AG09309 (cell line): ENCODE measurements around the gene MRPS25.

ENCODE experiments used
- DNase-seq: peaks from one replicate; pipeline ENCODE4 v3.0.0-alpha.2; 2010; ENCODE audit warnings: low read depth
- H3K4me3 ChIP-seq: 2 replicates; pipeline ENCODE4 v1.5.1; 2011; ENCODE audit warnings: mild to moderate bottlenecking, low read depth, low read length, moderate library complexity; ENCODE audit not compliant: control insufficient read depth
- TF ChIP-seq, protein P1 (sequence below): IDR thresholded peaks from 2 replicates; pipeline ENCODE4 v1.5.1; 2011; ENCODE audit warnings: mild to moderate bottlenecking, low read depth, low read length, inconsistent platforms; ENCODE audit not compliant: insufficient read depth, control insufficient read depth; ENCODE audit errors: missing control alignments

MRPS25 gene

DNA sequence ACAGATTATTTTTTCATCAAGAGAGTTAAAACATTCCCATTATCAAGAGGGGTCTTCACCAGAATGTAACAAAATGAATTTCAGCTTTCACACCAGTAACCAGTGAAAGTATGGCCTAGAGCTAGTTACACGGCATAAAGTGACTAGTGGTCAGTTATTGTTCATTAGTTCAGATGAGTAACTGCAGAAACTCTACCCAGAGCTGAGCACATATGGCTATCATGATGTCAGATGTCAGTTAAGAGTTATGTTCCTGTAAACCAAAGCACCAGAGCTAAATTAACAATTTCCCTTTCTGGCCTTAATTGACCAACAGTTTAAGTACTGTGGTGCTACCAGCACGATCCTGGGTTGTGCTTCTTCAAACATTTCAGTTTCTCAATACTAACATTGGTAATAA is 6.6 kb upstream of the MRPS25 start:
- TF ChIP-seq, protein P1, sequence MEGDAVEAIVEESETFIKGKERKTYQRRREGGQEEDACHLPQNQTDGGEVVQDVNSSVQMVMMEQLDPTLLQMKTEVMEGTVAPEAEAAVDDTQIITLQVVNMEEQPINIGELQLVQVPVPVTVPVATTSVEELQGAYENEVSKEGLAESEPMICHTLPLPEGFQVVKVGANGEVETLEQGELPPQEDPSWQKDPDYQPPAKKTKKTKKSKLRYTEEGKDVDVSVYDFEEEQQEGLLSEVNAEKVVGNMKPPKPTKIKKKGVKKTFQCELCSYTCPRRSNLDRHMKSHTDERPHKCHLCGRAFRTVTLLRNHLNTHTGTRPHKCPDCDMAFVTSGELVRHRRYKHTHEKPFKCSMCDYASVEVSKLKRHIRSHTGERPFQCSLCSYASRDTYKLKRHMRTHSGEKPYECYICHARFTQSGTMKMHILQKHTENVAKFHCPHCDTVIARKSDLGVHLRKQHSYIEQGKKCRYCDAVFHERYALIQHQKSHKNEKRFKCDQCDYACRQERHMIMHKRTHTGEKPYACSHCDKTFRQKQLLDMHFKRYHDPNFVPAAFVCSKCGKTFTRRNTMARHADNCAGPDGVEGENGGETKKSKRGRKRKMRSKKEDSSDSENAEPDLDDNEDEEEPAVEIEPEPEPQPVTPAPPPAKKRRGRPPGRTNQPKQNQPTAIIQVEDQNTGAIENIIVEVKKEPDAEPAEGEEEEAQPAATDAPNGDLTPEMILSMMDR, result no peak
- H3K4me3 ChIP-seq, result no peak overlapping the region
- no peak for DNase-seq

DNA sequence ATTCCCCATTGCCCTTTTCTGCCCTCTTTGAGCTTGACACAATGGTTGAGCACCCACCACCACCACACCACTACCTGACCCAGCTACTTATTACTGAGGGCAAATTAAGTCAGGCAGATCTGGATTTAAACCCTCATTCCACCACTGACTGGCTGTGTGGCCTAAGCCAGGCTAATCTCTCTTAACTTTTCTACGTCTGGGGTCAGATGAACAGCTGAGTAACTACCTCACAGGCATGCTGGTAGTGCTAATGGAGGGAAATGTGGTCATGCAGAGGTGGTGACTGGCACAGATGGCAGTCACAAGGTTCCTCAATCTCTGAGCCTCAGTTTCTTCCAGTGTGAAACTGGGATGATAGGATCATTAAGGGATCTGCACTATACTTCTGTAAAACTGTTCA is 4.3 kb upstream of the MRPS25 start:
- TF ChIP-seq, protein P1, result no peak
- no peak overlapping the region for H3K4me3 ChIP-seq
- no peak for DNase-seq

DNA sequence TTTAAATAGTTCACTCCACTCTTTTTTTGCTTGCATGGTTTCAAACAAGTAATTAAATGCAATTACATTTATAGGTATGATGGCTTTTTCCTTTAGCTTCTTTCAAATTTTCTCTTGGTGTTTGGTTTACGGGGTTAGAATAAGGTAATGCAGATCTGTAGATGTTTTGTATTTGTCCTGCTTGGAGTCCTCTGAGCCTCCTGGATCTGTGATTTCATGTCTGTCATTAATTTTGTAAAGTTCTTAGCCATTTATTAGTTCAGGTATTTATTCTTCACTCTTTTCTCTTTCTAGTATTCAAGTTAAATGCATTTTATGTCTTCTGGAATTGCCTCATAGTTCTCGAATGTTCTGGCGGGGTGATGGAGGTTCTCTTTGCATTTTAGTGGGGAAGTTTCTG is 1.4 kb upstream of the MRPS25 start:
- TF ChIP-seq, protein P1, result no peak
- no peak overlapping the region for H3K4me3 ChIP-seq
- DNase-seq, result no peak

DNA sequence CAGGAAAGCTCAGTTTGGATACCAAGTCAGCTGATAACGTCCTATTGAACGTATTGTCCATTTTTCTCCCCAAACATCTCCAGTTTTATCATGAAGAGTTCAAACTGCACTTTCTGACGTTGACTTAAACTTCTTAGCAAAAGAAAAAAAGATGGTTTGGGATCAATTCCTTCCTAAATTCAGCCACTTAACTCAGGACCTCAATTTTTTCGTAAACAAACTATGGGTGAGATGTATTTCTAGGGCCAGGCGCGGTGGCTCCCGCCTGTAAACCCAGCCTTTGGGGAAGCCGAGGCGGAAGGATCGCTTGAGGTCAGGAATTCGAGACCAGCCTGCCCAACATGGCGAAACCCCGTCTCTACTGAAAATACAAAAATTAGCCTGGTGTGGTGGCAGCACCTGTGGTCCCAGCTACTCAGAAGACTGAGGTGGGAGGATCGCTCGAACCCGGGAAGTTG is 464 bp upstream of the MRPS25 start:
- no peak for DNase-seq
- H3K4me3 ChIP-seq, result peak overlapping the region; percentile 87
- TF ChIP-seq, protein P1, result no peak

DNA sequence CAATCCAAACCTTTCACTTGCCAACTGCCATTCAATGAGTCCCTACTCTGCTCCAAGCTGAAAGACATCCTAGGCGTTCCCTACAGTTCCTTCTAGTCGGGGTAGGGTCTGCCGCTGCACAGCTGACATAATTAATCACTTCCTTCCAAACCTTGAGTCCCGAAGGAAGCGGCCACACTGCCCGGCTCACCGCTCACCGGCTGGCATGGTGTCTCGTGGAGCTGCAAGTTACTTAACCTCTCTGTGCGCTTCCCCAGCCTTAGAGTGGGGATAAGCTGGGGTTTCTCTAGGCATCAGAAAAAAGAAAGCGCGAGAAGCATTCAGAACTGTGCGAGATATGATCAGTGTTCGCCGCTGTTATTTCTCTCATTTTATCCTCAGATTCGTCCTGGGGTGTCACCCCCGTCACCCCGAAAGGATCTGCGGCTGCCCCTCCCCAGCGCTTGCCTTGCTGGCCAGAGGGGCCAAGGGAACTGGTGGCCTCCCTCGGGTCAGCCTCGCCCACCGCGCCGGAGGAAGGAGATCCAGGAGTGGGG is 748 bp downstream of the MRPS25 start:
- TF ChIP-seq, protein P1, result no peak
- DNase-seq, result no peak
- peak overlapping the region; percentile 87 for H3K4me3 ChIP-seq

DNA sequence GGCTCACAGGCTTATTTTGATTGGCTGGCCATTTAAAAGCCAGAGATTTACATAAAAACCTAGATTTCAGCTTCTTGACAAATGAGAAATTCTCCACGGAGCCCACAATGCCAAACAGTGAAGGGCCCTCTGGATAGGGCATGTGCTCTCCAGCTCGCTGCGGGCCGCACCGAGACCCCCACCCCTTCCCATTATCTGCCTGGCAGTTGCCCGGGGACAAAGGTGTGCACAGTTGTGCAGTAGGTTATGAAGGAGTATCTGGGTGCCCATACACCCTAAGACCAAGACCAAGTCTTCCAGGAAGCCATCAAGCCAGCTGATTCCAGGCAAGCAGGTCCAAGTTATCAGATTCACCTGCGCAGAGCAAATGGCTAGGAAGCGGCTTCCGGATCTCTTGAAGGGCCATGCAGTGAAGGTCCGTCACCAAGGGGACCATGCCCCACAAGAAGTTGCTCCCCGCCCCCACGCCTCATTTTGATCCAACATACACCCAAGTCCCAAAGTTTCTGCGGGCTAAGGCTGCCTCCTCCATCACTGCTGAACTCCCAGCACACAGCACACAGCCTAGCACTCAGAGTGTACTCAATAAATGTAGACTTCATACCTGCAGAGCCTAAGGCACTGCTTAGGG is 1.3 kb downstream of the MRPS25 start:
- TF ChIP-seq, protein P1, result no peak
- DNase-seq, result no peak
- H3K4me3 ChIP-seq, result peak overlapping the region; percentile 87

DNA sequence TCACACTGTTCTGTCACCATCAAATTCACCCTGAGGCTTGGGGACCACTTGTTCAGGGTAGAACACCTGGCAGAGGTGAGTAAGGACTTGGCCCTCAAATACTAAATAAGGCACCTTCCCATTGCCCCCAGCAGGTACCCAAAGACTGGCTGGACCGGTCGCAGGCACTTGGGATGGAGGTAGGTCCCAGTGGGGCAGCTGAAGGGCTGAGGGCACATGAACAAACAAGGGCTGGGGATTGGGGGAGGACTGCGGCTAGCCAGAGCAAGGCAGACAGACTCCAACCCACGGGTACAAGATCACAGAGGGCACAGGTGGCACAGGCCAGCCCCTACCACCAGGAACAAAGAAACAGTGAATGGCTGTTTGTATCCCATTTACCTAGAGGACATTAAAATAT is 1.9 kb downstream of the MRPS25 start:
- TF ChIP-seq, protein P1, result no peak
- DNase-seq, result no peak

More for the DNA sequence above, 1.9 kb downstream of the MRPS25 start:
- H3K4me3 ChIP-seq, result no peak overlapping the region
